Colonic mucosa (tissue), 4 donors: ENCODE results near the gene NCOR1. TPM values are rescaled to one million over a fixed set of nuclear protein-coding genes. Genes with fewer than 3 reads are reported as not detected.

Source experiments
- DNase-seq: peaks from one replicate; pipeline ENCODE4 v3.0.0-alpha.2; 2020
- H3K27ac ChIP-seq: fragments of 200-600 bp; one replicate; pipeline ENCODE4 v1.8.0; 2021
- H3K27me3 ChIP-seq: fragments of 200-600 bp; one replicate; pipeline ENCODE4 v1.8.0; 2021
- H3K36me3 ChIP-seq: fragments of 200-600 bp; one replicate; pipeline ENCODE4 v1.8.0; 2021
- H3K4me1 ChIP-seq: fragments of 200-600 bp; one replicate; pipeline ENCODE4 v1.8.0; 2021; ENCODE audit warnings: mild to moderate bottlenecking
- H3K4me3 ChIP-seq: fragments of 200-600 bp; one replicate; pipeline ENCODE4 v1.8.0; 2021
- H3K9ac ChIP-seq, 2 donors: one replicate each; pipeline ENCODE4 v1.7.0; 2013; ENCODE audit warnings: control low read depth in 2 of 2, low read depth in 2 of 2, low read length in 2 of 2
- H3K9me3 ChIP-seq: fragments of 200-600 bp; one replicate; pipeline ENCODE4 v1.8.0; 2021
- CTCF ChIP-seq: fragments of 200-600 bp; IDR thresholded peaks from one replicate; pipeline ENCODE4 v1.8.0; 2022; ENCODE audit warnings: antibody characterized with exemption, mild to moderate bottlenecking
- intact Hi-C: fragments of 100-400 bp; cut with DNase I; formaldehyde crosslinking; loops from one replicate; pipeline ENCODE4 v1.14.1; 2022
- total RNA-seq, 2 donors: library from RNA; stranded (reverse); fragmentation: NEBNext Ultra II Directional in 1 of 2; extraction: Animal tissue kit (Norgen Biotek cat#: 25700) in 1 of 2; gene quantifications; one replicate each; pipeline ENCODE4 v1.2.1, GENCODE V29; 2021
- donor health status: healthy.
- donor health status: DM: no; HTN: no; CAD: no.
- donor health status: DM: no; HTN: no; CAD: no.

NCOR1 gene
- total RNA-seq, 2 donors from 2014 or later = 190 to 233 TPM

DNA sequence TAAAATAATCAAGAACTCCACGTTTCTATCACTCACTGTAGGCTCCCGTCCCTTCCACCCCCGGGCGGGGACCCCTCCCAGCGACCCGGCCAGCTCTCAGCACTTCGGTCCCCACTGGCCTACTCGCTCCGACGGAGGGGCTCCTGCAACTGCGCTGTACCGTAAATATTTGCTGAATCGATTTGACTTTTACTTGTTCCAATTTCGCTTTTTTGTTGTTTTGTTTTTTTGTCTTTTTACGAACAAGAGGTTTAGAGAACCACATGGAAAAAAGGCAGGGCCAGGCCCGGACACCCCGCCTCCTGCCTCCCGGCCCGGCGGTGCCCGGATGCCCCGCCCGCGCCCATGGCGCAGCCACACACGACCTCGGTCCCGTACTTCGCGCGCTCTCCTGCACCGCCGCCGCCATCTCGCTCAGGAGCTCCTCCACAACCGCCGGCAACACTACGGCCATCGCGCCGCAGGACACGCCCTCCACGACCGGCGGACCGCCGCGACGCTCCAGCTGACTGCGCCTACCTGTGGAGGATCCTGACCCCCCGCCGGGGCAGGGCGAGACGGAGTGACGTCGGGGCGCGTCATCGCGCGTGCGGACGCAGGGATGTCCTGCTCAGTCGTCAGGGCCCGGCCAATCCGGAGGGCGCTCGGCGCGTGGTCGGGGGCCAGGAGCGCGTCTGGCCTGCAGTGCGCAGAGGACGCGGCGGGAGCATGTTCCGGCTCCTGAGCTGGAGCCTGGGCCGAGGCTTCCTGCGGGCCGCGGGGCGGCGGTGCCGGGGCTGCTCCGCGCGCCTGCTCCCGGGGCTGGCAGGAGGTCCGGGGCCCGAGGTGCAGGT is 216.0 kb downstream of the NCOR1 start, which contains the start of the genes TTC19 and ZSWIM7:
Gene TTC19 (plus strand): TSS at position 684 of the 833 bp plus-strand sequence. CDS start 25 bp downstream, at position 709.
Gene ZSWIM7 (minus strand): TSS at position 564 of the 833 bp plus-strand sequence. CDS start 110 bp downstream, at position 454.
- intact Hi-C loops = loop anchor here (5.0 kb wide), 1 partner anchor 172 kb away; no protein-coding TSS in a partner anchor
- DNase-seq = peak; percentile 98
- Histone ChIP-seq H3K4me3 (peak within 1 kb of the TSS; percentile 78), H3K9me3 (no peaks in the 10 kb centered on the region), H3K4me1 (peaks cover 10% of the 10 kb centered on the region), H3K27ac (peak within 1 kb of the TSS; percentile 87), H3K27me3 (no peaks in the 10 kb centered on the region), H3K36me3 (peaks cover 11% of the 10 kb centered on the region), H3K9ac (peak within 1 kb of the TSS; percentile 79 to 92)
- TF ChIP-seq CTCF = no peak

DNA sequence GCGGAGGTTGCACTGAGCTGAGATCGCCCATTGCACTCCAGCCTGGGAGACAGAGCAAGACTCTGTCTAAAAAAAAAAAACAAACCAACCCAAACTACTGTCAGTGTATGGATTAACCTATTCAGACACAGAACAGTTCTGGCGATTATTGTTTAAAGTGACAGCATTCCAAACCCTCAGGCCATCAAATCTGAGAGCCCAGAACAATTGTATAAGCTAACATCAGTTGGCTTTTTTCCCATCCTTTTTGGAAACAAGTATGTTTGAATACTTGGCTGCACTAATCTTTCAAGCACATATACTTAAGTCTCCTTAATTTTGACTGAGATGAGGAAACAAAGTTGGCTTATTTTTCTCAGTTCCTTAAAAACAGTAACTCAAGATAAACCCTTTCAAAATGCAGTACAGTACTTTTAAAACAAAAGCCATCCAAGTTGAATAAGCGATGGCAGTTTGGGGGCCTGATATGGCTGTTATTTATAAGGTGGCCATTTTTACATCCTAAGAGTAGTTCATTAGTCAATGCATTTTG is 217.2 kb downstream of the NCOR1 start:
- intact Hi-C loops = loop anchor here (5.0 kb wide), 1 partner anchor 171 kb away; no protein-coding TSS in a partner anchor
- Histone ChIP-seq H3K36me3 (no peaks in the 10 kb centered on the region), H3K27me3 (no peaks in the 10 kb centered on the region), H3K9ac (no peak overlapping the region), H3K9me3 (no peaks in the 10 kb centered on the region), H3K27ac (peak overlapping the region; percentile 87), H3K4me1 (peaks cover 10% of the 10 kb centered on the region), H3K4me3 (no peak overlapping the region)
- no peak for DNase-seq
- no peak for TF ChIP-seq CTCF

DNA sequence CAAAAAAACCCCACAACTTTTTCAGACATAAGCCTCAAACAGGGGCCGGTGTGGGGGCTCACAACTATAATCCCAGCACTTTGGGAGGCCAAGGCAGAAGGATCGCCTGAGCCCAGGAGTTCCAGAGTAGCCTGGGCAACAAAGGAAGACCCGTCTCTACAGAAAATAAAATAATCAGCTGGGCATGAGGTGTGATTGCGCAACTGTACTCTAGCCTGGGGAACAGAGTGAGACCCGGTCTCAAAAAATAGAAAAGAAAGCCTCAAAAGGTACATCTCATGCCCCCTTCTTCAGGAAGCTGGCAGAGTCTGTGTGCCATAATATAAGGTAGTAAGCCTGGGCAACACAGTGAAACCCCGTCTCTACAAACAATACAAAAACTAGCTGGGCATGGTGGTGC is 219.0 kb downstream of the NCOR1 start:
- Histone ChIP-seq H3K27ac (no peak overlapping the region), H3K36me3 (no peaks in the 10 kb centered on the region), H3K9me3 (no peaks in the 10 kb centered on the region), H3K9ac (no peak overlapping the region), H3K4me3 (no peak overlapping the region), H3K4me1 (peaks cover 7% of the 10 kb centered on the region), H3K27me3 (no peaks in the 10 kb centered on the region)
- intact Hi-C loops = loop anchor here (2.0 to 5.0 kb wide), 2 partner anchors 52 to 169 kb away; partner anchors contain the start of gene ADORA2B
- no peak for TF ChIP-seq CTCF
- DNase-seq = no peak

GRCh38 chr17:15981646-15982580 is 233.4 kb downstream of the NCOR1 start:
- no peak overlapping the region for H3K4me3 ChIP-seq
- H3K9me3 ChIP-seq = no peaks in the 10 kb centered on the region
- intact Hi-C loops = no loop called here
- H3K36me3 ChIP-seq = no peaks in the 10 kb centered on the region
- no peak for DNase-seq
- no peaks in the 10 kb centered on the region for H3K27me3 ChIP-seq
- H3K9ac ChIP-seq = peak overlapping the region in 1 of 2 donors; percentile 43
- no peaks in the 10 kb centered on the region for H3K4me1 ChIP-seq
- peak overlapping the region; percentile 79 for H3K27ac ChIP-seq
- TF ChIP-seq CTCF = no peak

- Histone ChIP-seq H3K36me3 (no peaks in the 10 kb centered on the region), H3K4me3 (no peak overlapping the region), H3K4me1 (no peaks in the 10 kb centered on the region), H3K27me3 (no peaks in the 10 kb centered on the region), H3K9ac (peak overlapping the region in 1 of 2 donors; percentile 58), H3K9me3 (no peaks in the 10 kb centered on the region), H3K27ac (peak overlapping the region; percentile 79)
- TF ChIP-seq CTCF = no peak
- intact Hi-C loops = no loop called here
- DNase-seq = no peak
These were observed 234.1 kb downstream of the NCOR1 start for GRCh38 chr17:15981208-15981607.
